D721Med (cell line): ENCODE data around the gene SMPX.

ENCODE experiments used
- DNase-seq: peaks from one replicate; pipeline ENCODE4 v3.0.0; 2011; ENCODE audit warnings: low spot score; ENCODE audit not compliant: insufficient read length
- FAIRE-seq: peaks from 2 replicates; lab custom pipeline; 2011; peaks lifted over from hg19 to GRCh38; lab: Jason Lieb, UNC
- TF ChIP-seq, protein P1 (sequence below): IDR thresholded peaks from 2 replicates; pipeline ENCODE4 v1.5.1; 2012; ENCODE audit warnings: mild to moderate bottlenecking, control low read depth; ENCODE audit not compliant: insufficient read depth; ENCODE audit errors: missing control alignments

Gene SMPX

GRCh38 chrX:21725916-21726315 lies 32.0 kb downstream of the SMPX start:
- DNase-seq (no peak), FAIRE-seq (no peak)
- TF ChIP-seq, protein P1, sequence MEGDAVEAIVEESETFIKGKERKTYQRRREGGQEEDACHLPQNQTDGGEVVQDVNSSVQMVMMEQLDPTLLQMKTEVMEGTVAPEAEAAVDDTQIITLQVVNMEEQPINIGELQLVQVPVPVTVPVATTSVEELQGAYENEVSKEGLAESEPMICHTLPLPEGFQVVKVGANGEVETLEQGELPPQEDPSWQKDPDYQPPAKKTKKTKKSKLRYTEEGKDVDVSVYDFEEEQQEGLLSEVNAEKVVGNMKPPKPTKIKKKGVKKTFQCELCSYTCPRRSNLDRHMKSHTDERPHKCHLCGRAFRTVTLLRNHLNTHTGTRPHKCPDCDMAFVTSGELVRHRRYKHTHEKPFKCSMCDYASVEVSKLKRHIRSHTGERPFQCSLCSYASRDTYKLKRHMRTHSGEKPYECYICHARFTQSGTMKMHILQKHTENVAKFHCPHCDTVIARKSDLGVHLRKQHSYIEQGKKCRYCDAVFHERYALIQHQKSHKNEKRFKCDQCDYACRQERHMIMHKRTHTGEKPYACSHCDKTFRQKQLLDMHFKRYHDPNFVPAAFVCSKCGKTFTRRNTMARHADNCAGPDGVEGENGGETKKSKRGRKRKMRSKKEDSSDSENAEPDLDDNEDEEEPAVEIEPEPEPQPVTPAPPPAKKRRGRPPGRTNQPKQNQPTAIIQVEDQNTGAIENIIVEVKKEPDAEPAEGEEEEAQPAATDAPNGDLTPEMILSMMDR = no peak

DNA sequence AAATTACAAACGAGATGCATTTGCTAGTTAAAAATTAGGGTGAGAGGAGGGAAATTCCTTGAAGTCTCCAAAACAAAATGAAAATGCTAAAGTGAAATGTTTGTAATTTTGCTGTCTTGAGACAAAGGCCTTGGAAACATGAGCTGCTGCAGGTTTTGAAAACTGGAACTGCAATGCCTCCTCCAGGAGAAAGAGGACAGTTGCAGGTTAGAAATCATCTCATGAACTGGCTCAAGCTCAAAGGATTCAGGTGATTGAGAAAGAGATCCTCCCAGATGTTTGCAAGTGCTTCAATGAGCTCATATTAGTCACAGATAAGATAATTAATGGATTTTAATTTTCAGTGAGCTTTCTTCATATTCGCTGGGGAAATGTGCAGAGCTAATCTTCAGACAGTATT lies 32.4 kb downstream of the SMPX start:
- FAIRE-seq = no peak

GRCh38 chrX:21723814-21724213 lies 34.1 kb downstream of the SMPX start:
- DNase-seq (no peak), FAIRE-seq (no peak)
- TF ChIP-seq, protein P1 = no peak

More for the DNA sequence above, 32.4 kb downstream of the SMPX start:
- no peak for DNase-seq
- TF ChIP-seq, protein P1 = peak; percentile 57

DNA sequence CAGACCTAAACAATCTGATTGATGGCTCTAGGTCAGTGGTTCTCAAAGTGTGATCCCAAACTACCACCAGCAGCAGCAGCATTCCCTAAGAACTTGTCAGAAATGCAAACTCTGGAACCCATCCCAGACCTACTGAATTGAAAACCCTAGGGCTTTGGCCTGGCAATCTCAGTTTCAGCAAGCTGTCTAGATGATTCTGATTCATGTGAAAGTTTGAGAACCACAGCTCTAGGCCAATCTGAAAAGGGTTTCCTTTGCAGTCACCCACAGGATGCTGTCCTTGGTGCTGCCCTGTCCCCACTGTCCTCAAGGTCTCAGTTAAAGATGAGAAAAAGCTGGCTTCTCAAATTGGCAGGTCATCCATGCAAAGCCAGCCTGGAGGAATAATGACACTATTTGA lies 34.8 kb downstream of the SMPX start:
- DNase-seq = no peak
- FAIRE-seq = no peak
- TF ChIP-seq, protein P1 = no peak

- TF ChIP-seq, protein P1 = no peak
- FAIRE-seq (no peak), DNase-seq (no peak)
Measured at GRCh38 chrX:21721195-21721594, 36.7 kb downstream of the SMPX start.

DNA sequence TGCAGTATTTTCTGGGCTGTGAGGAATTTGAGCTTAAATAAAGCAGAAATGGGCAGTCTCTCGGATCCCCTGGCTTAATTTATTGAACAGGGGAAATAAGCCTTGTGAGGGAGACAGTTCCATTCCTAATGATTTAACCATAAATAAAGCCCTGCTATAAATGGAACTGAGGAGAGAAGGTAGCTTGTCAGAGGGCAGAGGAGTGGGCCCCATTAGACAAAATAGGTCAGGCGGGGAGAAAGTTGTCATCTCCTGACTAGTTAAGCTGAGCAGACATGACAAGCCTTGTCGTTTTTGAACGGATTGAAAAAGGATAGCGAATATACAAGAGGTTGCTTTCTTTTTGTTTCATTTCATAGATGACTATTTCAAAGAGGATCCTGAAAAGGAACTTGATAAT lies 39.3 kb downstream of the SMPX start:
- TF ChIP-seq, protein P1 = no peak
- DNase-seq = no peak
- FAIRE-seq = no peak

GRCh38 chrX:21717802-21718201 lies 40.1 kb downstream of the SMPX start:
- TF ChIP-seq, protein P1 = no peak
- FAIRE-seq (no peak), DNase-seq (no peak)
